GM18858 (cell line): ENCODE data around the gene RNF214.
"Not testable (repeated sequence)": the region's sequence is repeated elsewhere in the genome, so short reads cannot be mapped to it uniquely, and the experiment has no call there.

Source experiments
- ATAC-seq: cut with Tn5 transposase; IDR thresholded peaks from one replicate; pipeline ENCODE4 v1.9.1; 2021; ENCODE audit not compliant: unreplicated experiment

The RNF214 gene

DNA sequence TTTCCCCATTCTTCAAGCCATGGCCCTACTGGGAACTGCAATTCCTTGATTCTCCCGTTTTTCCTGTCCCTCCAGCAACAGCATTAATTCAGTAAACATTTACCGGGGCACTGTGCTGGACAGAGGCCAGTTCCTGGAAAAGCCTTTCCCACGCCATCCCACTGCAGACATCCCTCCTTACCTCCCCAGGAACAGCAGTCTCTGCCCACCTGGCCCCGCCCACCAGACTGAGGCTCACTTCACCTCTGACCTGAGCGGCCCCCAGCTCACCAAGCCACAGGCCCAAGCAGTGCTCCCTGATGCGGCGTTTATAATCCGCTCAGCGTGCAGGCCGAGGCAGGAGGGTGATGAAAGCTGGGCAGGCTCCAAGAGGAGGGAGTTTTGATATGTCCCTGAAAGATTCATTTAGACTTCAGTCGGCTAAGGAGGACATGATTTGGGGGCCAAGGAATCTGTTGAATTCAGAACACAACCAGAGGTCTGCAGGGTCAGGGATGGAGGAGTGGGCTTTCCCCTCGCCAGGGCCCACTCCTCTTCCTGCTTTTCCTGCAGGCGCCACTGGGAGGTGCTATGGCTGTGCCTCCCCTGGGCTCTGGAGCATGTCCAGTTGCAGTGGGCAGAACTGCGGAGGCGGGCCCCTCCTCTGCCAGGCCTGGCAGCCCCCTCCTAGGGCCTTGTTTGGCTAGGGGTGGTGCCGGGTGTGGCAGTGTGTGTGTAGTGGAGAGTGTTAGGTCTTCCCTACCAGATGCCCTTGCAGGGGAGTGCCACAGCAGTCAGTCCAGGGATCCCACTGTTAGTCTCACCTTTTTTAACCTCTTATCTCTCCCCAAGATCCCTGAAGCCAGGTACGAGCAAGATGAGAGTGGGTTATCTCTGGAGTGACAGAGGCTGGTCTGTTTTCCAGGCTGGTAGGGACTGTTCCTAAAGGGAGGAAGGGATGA is 34.7 kb upstream of the RNF214 start:
- no peak for ATAC-seq

DNA sequence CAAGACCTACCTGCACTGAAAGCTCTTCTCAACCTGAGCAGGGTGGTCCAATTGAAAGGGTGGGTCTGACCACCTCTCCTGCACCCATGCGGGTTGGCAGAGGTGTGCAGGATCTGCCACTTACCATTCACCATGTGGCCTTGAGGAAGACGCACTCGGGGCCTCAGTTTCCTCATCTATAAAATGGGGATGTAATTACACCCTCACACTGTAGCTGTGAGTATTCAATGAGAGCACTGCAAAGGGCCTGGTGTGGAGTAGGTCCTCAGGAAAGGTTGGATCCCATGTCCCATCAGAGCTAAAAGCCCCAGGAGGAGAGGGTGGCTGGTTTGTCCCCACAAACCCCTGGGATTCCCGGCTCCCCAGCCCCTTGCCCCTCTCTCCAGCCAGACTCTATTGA is 33.9 kb upstream of the RNF214 start:
- ATAC-seq, result no peak

DNA sequence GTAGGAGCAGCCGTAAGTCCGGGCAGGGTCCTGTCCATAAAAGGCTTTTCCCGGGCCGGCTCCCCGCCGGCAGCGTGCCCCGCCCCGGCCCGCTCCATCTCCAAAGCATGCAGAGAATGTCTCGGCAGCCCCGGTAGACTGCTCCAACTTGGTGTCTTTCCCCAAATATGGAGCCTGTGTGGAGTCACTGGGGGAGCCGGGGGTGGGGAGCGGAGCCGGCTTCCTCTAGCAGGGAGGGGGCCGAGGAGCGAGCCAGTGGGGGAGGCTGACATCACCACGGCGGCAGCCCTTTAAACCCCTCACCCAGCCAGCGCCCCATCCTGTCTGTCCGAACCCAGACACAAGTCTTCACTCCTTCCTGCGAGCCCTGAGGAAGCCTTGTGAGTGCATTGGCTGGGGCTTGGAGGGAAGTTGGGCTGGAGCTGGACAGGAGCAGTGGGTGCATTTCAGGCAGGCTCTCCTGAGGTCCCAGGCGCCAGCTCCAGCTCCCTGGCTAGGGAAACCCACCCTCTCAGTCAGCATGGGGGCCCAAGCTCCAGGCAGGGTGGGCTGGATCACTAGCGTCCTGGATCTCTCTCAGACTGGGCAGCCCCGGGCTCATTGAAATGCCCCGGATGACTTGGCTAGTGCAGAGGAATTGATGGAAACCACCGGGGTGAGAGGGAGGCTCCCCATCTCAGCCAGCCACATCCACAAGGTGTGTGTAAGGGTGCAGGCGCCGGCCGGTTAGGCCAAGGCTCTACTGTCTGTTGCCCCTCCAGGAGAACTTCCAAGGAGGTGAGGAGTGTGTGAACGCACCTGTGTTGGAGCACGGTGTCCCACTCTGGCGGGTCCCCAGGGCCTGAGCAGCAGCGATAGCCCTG is 33.2 kb upstream of the RNF214 start, which contains the start of gene TAGLN:
TSS of gene TAGLN (plus strand) at position 318 of the 863 bp plus-strand sequence. CDS start 3,644 bp downstream, outside the sequence.
- ATAC-seq, result no peak

DNA sequence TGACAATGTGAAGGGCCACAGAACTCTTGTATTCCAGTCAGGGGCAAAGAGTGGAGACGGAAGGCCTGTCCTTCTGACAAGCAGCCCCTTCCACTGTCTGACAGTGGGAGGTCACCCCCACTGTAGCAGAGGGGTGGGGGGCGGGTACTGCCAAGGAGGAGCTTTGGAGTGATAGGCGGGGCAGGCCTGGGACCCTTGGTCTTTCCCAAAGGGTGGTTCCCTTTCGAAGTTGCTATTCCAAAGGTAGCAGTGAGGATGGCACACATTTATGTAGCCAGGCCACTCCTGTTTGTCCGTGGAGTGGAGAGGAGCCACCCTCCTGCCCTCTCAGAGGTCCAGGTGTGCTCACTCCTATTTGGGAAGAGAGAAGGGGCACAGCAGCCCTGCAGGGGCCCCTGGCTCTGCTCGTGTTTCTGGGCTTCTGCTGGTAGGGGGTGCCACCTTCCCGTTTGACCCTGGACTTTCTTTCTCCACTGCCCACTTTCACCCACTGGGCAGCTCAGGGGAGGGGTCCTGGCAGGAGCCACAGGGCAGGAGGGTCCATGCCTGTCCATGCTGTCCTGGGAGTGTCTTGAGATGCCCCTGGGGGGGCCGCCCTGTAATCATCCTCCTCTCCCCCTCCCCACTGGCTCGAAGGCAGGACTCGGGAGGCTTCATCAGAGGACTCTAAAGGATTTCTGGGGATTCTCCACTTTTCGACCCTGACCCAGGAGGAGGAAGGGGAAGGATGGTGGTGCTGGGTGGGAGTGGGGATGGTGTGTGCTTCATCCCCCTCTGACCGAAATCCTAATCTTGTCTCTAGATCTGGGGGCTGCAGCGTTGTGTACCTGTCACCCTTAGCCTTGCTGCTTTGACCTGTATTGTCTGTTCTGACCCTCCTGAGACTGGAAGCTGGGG is 32.3 kb upstream of the RNF214 start:
- no peak for ATAC-seq

DNA sequence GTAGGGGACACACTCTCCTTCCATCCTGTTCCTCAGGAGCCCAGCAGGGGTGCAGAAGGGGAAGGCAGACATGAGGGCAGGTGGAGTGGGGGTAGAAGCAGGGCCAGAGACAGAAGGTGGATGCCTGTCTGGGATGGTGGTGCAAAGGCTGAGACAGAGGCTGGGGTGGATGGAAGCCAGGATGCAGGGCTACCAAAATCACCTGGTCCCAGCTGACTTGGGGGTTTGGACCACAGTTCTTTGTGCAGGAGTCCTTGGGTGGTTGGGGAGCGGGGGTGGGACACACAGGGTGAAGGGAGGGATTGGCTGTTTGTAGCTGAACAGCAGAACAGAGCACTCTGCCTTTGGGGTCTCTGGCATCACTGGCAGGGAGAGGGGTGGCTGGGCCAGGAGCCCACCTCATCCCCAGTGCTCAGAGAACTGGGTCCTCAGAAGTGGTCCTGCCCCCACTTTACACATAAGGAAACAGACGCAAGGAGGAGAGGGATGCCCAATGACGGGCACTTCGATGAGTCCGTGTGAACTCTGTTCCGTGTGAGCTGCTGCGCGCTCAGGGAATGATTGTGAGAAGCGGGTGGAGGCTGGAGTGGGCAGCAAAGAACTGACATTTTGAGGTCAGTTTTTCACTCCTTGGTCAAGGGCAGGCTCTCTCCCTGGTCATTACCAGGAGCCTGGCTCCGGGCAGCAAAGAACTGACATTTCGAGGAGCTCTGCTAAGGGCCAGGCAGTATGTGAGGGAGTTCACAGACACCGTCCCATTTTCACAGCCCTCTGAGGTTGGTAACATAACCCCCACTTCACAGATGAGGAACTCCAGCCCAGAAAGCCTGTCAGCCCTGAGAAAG is 31.4 kb upstream of the RNF214 start:
- no peak for ATAC-seq

DNA sequence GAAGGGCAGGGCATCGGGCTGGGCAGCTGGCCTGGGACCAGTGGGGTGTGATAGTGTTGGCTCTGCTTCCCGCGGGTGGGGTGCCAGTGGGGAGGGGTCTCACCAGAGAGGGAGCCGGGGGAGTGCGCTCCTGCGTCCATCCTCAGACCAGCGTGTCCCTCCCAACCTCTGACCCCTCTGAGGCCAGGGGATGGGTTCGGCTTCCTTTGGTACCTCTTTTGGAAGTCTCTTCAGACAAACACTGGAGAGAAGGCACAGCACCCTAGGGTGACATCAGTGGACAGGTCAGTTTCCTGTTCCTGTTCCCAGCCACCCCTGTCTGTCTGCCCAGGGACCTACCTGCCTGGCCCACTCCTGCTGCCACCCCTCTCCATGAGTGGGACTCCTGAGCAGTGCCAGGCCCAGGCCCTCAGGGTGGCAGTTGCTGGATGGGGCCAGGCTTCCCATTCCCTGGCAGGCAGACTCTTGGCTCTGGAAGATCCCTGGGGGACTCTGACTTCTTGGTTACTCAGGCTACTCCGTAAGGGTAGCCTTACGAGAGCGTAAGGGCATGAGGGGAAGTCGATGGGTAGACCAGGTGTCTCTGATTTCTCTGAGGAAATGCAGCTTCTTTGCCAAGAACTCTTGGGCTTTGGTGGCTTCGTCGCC is 30.7 kb upstream of the RNF214 start:
- no peak for ATAC-seq

DNA sequence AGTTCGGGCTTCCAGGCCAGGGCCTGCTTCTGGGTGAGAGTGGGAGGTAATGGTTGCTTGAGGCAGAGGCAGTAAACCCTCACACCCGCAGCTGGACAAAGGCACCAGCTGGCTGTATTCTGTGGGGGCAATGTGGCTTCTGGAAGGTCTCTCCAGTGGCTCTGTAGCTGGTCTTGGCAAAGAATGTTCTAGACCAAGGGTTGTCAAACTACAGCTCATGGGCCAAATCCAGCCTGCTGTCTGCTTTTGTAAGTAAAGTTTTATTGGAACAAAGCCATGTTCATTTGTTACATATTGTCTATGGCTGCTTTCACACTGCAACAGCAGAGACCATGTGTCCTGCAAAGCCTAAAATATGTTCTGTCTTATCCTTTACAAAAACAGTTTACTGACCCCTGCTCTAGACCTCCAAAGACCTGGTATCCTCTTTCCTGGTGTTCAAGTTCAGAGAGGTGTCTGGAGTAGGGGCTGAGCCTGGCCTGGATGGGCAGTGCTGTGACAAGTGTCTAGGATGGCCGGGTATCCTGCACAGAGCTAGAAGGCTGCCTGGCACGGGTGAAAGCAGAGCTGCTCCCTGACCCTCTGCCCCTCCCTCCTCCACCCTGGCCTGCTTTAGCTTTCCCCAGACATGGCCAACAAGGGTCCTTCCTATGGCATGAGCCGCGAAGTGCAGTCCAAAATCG is 29.9 kb upstream of the RNF214 start:
- ATAC-seq, result no peak

DNA sequence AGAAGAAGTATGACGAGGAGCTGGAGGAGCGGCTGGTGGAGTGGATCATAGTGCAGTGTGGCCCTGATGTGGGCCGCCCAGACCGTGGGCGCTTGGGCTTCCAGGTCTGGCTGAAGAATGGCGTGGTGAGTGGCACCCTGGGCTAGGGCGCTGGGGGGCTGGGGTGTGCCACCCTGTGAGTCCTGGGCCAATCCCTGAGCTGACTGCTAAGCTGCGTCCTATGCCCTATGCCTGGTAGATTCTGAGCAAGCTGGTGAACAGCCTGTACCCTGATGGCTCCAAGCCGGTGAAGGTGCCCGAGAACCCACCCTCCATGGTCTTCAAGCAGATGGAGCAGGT is 29.4 kb upstream of the RNF214 start:
- no peak for ATAC-seq

DNA sequence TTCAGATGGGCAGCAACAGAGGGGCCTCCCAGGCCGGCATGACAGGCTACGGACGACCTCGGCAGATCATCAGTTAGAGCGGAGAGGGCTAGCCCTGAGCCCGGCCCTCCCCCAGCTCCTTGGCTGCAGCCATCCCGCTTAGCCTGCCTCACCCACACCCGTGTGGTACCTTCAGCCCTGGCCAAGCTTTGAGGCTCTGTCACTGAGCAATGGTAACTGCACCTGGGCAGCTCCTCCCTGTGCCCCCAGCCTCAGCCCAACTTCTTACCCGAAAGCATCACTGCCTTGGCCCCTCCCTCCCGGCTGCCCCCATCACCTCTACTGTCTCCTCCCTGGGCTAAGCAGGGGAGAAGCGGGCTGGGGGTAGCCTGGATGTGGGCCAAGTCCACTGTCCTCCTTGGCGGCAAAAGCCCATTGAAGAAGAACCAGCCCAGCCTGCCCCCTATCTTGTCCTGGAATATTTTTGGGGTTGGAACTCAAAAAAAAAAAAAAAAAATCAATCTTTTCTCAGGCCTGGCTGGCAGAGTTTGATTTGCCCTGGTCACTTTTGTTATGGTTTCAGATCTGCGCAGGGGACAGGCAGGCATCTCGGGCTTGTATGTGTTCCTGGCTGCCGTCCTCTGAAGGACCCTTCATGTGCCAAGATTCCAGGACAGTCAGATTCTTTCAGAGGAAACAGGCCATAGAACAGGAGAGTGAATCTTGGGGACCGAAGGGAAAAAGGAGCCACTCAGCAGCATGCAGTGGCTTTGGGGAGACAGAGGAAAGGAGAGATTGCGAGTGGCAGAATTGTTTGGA is 28.0 kb upstream of the RNF214 start:
- ATAC-seq, result no peak

DNA sequence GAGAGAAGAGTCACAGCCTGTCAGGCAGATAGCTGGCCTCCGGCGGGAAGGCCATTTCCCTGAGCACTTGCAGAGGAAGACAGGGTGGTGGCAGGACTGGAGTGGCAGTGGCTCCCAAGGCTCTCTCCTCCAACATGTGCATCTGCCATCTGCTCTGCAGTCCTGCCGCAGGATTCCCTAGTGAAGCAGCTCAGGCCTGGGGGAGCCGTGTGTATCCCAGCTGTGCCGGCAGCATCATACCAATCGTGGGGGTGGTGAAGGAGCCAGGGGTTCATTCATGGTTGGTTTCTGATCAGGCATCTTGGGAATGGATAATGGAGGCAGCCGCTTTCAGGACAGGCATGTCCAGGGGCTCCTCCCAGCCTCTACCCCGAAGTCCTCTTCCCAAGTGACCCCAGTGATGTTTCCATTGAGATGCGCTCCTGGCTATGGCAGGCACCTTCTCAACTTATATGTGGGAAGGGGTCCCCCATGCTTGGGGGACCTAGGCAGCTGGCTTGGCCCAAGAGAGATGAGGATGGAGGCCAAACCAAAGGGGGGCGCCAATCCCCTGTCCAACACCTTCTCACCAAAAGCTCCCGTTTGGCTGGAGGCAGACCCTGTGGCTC is 27.2 kb upstream of the RNF214 start:
- no peak for ATAC-seq

DNA sequence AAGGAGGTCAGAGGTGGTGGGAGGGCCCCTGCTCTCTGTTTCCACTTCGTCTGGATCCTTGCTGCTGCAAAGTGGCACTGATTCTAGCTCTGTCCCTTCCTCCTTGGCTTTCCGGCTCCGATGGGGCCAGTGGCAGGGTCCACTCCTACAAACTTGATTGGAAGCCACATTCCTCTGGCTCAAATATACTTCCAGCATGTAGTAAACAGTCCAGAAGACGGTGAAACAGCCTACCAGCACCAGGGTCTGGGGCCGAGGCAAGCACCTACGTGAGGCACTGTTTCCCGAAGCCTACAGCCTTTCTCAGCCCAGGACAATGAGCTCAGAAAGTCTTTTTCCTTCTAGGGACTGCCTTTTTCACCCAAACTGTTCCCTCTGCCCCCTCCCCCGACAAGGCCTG is 26.4 kb upstream of the RNF214 start:
- ATAC-seq, result not testable (repeated sequence)

DNA sequence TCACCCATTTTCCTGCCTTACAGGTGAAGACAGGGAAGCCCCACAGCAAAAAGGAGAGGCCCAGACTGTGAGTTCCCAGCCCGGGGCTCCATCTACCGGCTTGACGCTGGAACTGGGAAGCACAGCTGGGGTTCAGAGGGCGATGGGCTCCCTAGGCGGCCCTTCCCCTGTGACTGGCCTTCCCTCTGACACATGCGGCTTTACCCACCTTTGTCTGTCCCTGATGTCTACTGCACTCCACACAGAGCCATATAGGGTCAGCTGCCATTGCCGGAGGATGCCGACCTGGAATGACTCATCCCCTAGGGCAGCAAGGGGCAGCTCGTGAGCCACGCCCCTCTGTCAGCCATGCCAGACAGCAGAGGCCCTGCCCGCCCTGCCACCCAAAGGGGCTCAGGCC is 25.6 kb upstream of the RNF214 start:
- not testable (repeated sequence) for ATAC-seq

DNA sequence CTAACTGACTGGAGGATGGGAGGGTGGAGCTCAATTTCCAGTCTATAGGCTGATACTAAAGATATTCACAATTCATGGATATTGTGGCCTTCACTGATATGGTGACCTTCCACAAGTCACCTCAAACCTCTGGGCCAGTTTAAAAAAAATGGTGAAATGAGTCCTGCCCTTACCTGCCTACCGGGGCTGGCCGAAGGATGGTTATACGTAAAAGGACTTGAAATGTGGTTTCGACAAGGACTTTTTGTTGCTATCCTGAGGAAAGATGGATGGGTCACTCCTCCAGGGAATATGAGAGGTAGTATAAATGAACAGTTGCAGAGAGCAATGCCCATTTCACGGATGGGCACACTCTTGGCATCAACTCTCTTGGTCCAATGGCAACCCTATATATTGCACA is 25.0 kb upstream of the RNF214 start:
- not testable (repeated sequence) for ATAC-seq

DNA sequence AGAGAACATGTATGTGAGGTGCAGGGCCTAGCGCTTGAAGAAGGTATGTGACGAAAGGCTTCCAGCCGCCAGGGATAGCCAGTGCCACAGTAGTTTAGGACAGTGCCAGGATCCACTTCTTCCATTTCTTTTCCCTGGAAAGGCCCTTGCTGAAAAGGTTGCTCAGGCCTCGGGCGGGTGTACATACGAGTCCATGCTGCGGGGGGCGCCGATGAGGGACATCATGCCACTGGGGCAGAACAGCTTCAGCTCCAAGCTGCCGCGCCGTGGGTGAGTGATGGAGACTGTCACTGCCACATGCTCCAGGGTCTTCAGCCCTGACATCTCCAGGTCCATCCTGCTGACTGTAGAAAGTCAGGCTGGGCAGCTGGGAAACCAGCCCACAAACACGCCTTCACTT is 23.8 kb upstream of the RNF214 start:
- not testable (repeated sequence) for ATAC-seq

DNA sequence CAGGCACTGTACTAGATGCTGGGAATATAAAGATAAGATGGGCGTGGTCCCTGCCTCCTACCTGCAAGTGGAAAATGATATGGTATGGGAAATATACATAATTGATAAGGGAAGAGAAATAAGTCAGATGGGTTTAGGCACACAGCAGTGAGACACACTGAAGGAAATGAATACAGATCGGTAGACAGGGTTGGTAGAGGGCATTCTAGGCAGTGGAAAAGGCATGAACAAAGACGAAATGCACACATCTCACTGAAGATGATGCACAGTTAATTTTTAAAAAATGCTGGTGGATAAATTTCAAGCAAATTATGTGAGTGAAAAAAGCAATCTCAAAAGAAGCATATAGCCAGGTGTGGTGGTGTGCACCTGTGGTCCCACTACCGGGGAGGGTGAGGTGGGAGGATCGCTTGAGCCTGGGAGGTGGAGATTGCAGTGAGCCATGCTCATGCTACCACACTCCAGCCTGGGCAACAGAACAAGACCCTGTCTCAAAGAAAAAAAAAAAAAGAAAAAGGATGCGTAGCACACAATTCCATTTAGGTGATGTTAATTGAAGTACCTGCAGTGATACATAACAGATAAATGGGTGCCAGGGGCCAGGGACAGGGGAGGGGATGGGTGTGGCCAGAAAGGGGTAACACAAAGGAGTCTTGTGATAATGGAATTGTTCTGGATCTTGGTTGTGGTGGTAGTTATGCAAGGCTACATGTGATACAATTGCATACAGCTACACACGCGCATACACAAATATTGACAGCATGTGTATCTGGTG is 22.9 kb upstream of the RNF214 start:
- ATAC-seq, result not testable (repeated sequence)

DNA sequence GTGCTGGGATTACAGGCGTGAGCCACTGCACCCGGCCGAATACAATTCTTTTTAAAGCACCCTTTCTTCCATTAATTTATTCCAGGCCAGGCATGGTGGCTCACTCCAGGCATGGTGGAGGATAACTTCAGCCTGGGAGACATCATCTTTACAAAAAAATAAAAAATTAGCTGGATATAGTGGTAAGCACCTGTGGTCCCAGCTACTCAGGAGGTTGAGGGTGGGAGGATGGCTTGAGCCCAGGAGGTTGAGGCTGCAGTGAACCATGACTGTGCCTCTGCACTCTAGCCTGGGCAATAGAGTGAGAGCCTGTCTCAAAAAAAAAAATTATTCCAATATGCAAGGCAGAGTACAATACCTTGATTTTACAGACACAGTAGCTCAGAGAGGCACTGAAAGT is 21.9 kb upstream of the RNF214 start:
- ATAC-seq, result no peak
